K562 (cell line): ENCODE results near the gene CERS5. TPM values are rescaled to one million over a fixed set of nuclear protein-coding genes. Genes with fewer than 3 reads are reported as not detected.

Experiments used
- BHLHE40 ChIP-seq: IDR thresholded peaks from 2 replicates; pipeline ENCODE4 v1.6.1; 2011; ENCODE audit warnings: low read length, improper control_type of control experiment
- CBX3 ChIP-seq, 2 experiments: IDR thresholded peaks; 1 replicate in 1 of 2; 2 replicates in 1 of 2; pipeline ENCODE4 v1.6.1; 2012; ENCODE audit warnings: inconsistent platforms in 2 of 2, low read length in 2 of 2, borderline replicate concordance in 1 of 2, control low read depth in 1 of 2
- CTCF ChIP-seq, 3 experiments: IDR thresholded peaks in 2 of 3; conservative IDR thresholded peaks in 1 of 3; 2 replicates each; pipeline ENCODE4 v1.5.1; 2011 to 2012; ENCODE audit warnings: low read length in 3 of 3, mild to moderate bottlenecking in 3 of 3, control low read depth in 2 of 3, improper control_type of control experiment in 1 of 3, inconsistent platforms in 1 of 3, low read depth in 1 of 3, mixed read lengths in 1 of 3, moderate library complexity in 1 of 3; ENCODE audit not compliant: insufficient read depth in 2 of 3
- EP400 ChIP-seq: fragments of 450-650 bp; IDR thresholded peaks from 2 replicates; pipeline ENCODE4 v1.6.1; 2017; ENCODE audit warnings: antibody characterized with exemption, mild to moderate bottlenecking, moderate library complexity
- HDAC1 ChIP-seq, 2 experiments: fragments of 450-650 bp; IDR thresholded peaks; 2 replicates each; pipeline ENCODE4 v1.6.1; 2016 to 2017; ENCODE audit warnings: inconsistent platforms in 1 of 2, mild to moderate bottlenecking in 1 of 2, moderate library complexity in 1 of 2
- HNRNPLL ChIP-seq: fragments of 200-400 bp; formaldehyde crosslinking; IDR thresholded peaks from 2 replicates; pipeline ENCODE4 v1.6.1; 2017; ENCODE audit warnings: low read length, low read depth, mild to moderate bottlenecking; ENCODE audit not compliant: poor library complexity, severe bottlenecking
- KAT8 ChIP-seq: fragments of 450-650 bp; IDR thresholded peaks from 2 replicates; pipeline ENCODE4 v1.6.1; 2016; ENCODE audit warnings: low read depth, mild to moderate bottlenecking
- NONO ChIP-seq, 2 experiments: fragments of 200-400 bp in 1 of 2; fragments of 450-650 bp in 1 of 2; formaldehyde crosslinking in 1 of 2; IDR thresholded peaks; 2 replicates each; pipeline ENCODE4 v1.6.1; 2017; ENCODE audit warnings: low read depth in 2 of 2, mild to moderate bottlenecking in 2 of 2, moderate library complexity in 2 of 2, low read length in 1 of 2
- NR2C2 ChIP-seq, 2 experiments: fragments of 200-800 bp in 1 of 2; sonication (Bioruptor generic) in 1 of 2; sonication (generic) in 1 of 2; formaldehyde crosslinking in 1 of 2; IDR thresholded peaks; 2 replicates each; pipeline versions ENCODE4 v1.6.1 to v1.8.0; 2016 to 2022; ENCODE audit warnings: mild to moderate bottlenecking in 1 of 2, missing compliant biosample characterization in 1 of 2, missing genetic modification characterization in 1 of 2, missing genetic modification reagents in 1 of 2
- NUFIP1 ChIP-seq: fragments of 450-650 bp; IDR thresholded peaks from 2 replicates; pipeline ENCODE4 v1.6.1; 2018; ENCODE audit not compliant: partially characterized antibody
- SIN3A ChIP-seq, 2 experiments: fragments of 150-350 bp in 1 of 2; IDR thresholded peaks; 2 replicates each; pipeline ENCODE4 v1.6.1; 2011 to 2016; ENCODE audit warnings: borderline replicate concordance in 2 of 2, low read depth in 2 of 2, low read length in 2 of 2, mild to moderate bottlenecking in 2 of 2, moderate library complexity in 2 of 2; ENCODE audit not compliant: control insufficient read depth in 1 of 2
- SPI1 ChIP-seq: IDR thresholded peaks from 2 replicates; pipeline ENCODE4 v1.6.1; 2011; ENCODE audit warnings: low read depth, low read length, control low read depth, borderline replicate concordance
- TBP ChIP-seq: optimal IDR thresholded peaks from 2 replicates; pipeline ENCODE3; 2011; ENCODE audit warnings: low read depth, low read length, improper control_type of control experiment
- ZBTB2 ChIP-seq: fragments of 450-650 bp; IDR thresholded peaks from 2 replicates; pipeline ENCODE4 v1.6.1; 2016; ENCODE audit warnings: antibody characterized with exemption
- polyA plus RNA-seq, 8 experiments: library from polyadenylated mRNA; depleted of rRNA in 4 of 8; stranded (reverse) in 5 of 8; unstranded in 3 of 8; fragments of >200 nt; fragmentation: Nextera tagmentation in 2 of 8; fragmentation: Illumina TruSeq in 1 of 8; extraction: Ambion mirVana in 2 of 8; extraction: Trizol in 1 of 8; gene quantifications; 2 replicates each; pipeline versions ENCODE4 v1.2.1 to v1.2.3, GENCODE V29; 2011 to 2014; ENCODE audit warnings: inconsistent platforms in 1 of 8, missing spikeins in 1 of 8
- total RNA-seq, 7 experiments: library from RNA; depleted of rRNA in 6 of 7; stranded (reverse); fragments of >200 nt in 6 of 7; fragmentation: Illumina TruSeq in 2 of 7; extraction: Trizol in 2 of 7; gene quantifications; 2 replicates each; pipeline versions ENCODE4 v1.2.1 to v1.2.3, GENCODE V29; 2011 to 2021; ENCODE audit warnings: low replicate concordance in 1 of 7
- TF ChIP-seq, protein P1 (sequence below), 2 experiments: fragments of 450-650 bp in 1 of 2; IDR thresholded peaks; 2 replicates each; pipeline ENCODE4 v1.6.1; 2011 to 2017; ENCODE audit warnings: low read depth in 2 of 2, antibody characterized with exemption in 1 of 2, borderline replicate concordance in 1 of 2, low read length in 1 of 2, mild to moderate bottlenecking in 1 of 2, mixed read lengths in 1 of 2; ENCODE audit not compliant: control insufficient read depth in 1 of 2
- TF ChIP-seq, protein P2 (sequence below): sonication (generic); formaldehyde crosslinking; IDR thresholded peaks from 2 replicates; pipeline ENCODE4 v1.8.1; 2023; ENCODE audit warnings: mild to moderate bottlenecking, missing genetic modification reagents

Gene CERS5
- total and polyA plus RNA-seq, 9 of the 15 experiments (the other 6 are each of a cell fraction or from before 2014, with no cell fraction given): 6.1 to 47.5 (median 17.8) TPM

DNA sequence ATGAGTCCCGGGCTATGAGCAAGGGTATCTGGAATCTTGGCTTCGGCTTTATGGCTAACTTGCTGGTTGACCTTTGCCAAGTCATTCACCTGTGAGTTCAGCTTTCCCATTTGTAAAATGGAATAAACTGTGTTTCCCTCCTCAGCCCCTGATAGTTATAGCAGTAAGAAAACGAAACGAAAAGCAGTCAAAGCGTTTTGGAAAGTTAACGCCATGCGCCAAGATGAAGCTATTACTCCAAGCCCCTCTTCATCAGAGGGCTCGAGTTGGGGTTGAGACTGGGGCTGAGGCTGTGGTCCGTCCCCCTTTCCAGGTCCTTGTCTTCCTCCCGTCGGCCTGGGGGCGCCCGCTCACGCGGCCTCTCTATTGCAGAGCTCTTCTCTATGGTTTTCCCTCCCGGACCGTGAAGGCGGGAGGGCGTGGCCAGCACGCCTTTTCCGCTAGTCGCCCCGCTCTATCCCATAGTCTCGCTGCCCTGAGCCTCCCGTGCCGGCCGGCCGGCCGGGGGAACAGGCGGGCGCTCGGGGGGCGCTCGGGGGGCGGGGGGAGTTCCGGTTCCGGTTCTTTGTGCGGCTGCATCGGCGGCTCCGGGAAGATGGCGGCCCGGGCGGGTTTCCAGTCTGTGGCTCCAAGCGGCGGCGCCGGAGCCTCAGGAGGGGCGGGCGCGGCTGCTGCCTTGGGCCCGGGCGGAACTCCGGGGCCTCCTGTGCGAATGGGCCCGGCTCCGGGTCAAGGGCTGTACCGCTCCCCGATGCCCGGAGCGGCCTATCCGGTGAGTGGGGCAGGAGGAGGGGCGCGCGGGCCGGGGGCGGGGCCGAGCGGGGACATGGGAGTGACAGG, 82.2 kb downstream of the CERS5 start, which contains the start of gene SMARCD1 (continued):
- TF ChIP-seq CBX3 (IDR thresholded peaks at IDR 0.05; ENCODE audit: borderline replicate concordance in 1 of 2, low read length in 2 of 2) (peak in 1 of 2 experiments; percentile 60; a peak in 1 of 3 replicates), ZBTB2 (peak; percentile 37; the same call in 1 of the 2 replicates), NR2C2 (CRISPR knock-in tag; IDR thresholded peaks at IDR 0.05) (no peak), NR2C2 (tag; IDR thresholded peaks at IDR 0.05) (peak; percentile 83), KAT8 (no peak), NUFIP1 (peak; percentile 48), HNRNPLL (peak; percentile 63), EP400 (peak; percentile 74), BHLHE40 (peak; percentile 57; the same call in 1 of the 2 replicates), SPI1 (0 out of 2 replicates have a peak, but pooled peaks have one; percentile 11), CTCF (IDR thresholded peaks at IDR 0.05 in 2 of 3, conservative IDR thresholded peaks at IDR 0.05 in 1 of 3; ENCODE audit: insufficient read depth in 2 of 3, low read depth in 1 of 3, low read length in 3 of 3) (peak; percentile 75 to 88 (median 86)), NONO (IDR thresholded peaks at IDR 0.05; ENCODE audit: low read depth in 2 of 2, low read length in 1 of 2) (peak; percentile 18 to 67; a peak in 1 of 4 replicates), TBP (peak; percentile 74), HDAC1 (IDR thresholded peaks at IDR 0.05) (no peak), SIN3A (IDR thresholded peaks at IDR 0.05; ENCODE audit: borderline replicate concordance in 2 of 2, control insufficient read depth in 1 of 2, low read depth in 2 of 2, low read length in 2 of 2) (peak; percentile 78 to 86; a peak in 2 of 4 replicates)
- TF ChIP-seq, protein P1, sequence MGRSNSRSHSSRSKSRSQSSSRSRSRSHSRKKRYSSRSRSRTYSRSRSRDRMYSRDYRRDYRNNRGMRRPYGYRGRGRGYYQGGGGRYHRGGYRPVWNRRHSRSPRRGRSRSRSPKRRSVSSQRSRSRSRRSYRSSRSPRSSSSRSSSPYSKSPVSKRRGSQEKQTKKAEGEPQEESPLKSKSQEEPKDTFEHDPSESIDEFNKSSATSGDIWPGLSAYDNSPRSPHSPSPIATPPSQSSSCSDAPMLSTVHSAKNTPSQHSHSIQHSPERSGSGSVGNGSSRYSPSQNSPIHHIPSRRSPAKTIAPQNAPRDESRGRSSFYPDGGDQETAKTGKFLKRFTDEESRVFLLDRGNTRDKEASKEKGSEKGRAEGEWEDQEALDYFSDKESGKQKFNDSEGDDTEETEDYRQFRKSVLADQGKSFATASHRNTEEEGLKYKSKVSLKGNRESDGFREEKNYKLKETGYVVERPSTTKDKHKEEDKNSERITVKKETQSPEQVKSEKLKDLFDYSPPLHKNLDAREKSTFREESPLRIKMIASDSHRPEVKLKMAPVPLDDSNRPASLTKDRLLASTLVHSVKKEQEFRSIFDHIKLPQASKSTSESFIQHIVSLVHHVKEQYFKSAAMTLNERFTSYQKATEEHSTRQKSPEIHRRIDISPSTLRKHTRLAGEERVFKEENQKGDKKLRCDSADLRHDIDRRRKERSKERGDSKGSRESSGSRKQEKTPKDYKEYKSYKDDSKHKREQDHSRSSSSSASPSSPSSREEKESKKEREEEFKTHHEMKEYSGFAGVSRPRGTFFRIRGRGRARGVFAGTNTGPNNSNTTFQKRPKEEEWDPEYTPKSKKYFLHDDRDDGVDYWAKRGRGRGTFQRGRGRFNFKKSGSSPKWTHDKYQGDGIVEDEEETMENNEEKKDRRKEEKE (IDR thresholded peaks at IDR 0.05; ENCODE audit: borderline replicate concordance in 1 of 2, control insufficient read depth in 1 of 2, low read depth in 2 of 2, low read length in 1 of 2): peak in 1 of 2 experiments; percentile 79; a peak in 1 of 4 replicates
- TF ChIP-seq, protein P2, sequence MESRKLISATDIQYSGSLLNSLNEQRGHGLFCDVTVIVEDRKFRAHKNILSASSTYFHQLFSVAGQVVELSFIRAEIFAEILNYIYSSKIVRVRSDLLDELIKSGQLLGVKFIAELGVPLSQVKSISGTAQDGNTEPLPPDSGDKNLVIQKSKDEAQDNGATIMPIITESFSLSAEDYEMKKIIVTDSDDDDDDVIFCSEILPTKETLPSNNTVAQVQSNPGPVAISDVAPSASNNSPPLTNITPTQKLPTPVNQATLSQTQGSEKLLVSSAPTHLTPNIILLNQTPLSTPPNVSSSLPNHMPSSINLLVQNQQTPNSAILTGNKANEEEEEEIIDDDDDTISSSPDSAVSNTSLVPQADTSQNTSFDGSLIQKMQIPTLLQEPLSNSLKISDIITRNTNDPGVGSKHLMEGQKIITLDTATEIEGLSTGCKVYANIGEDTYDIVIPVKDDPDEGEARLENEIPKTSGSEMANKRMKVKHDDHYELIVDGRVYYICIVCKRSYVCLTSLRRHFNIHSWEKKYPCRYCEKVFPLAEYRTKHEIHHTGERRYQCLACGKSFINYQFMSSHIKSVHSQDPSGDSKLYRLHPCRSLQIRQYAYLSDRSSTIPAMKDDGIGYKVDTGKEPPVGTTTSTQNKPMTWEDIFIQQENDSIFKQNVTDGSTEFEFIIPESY (CRISPR knock-in tag): peak; percentile 33; the same call in 1 of the 2 replicates
